Activated T-helper 1 cell treated with anti-CD3 and anti-CD28 coated beads, Interleukin-12 subunit alpha, Interleukin-12 subunit beta, Interleukin-2, Interleukin-4 antibody, amounts not matched to agents 30 ng/mL and 10 ng/mL and 1 ng/mL, durations not matched to agents 14 hours and 24 hours and 36 hours (primary cell): ENCODE results near the gene PPP1R15B. TPM values are rescaled to one million over a fixed set of nuclear protein-coding genes. Genes with fewer than 3 reads are reported as not detected.

Experiments used
- DNase-seq: peaks from one replicate; pipeline ENCODE4 v3.0.0; 2021; ENCODE audit warnings: low spot score
- H3K27ac Mint-ChIP-seq: one replicate; pipeline ENCODE4 v1.8.0; 2021; ENCODE audit warnings: mild to moderate bottlenecking, mixed read lengths
- H3K27me3 Mint-ChIP-seq: one replicate; pipeline ENCODE4 v1.8.0; 2022; ENCODE audit warnings: mild to moderate bottlenecking, moderate library complexity, mixed read lengths; ENCODE audit not compliant: insufficient read depth
- H3K36me3 Mint-ChIP-seq: one replicate; pipeline ENCODE4 v1.8.0; 2021; ENCODE audit warnings: low read depth, mixed read lengths
- H3K4me1 Mint-ChIP-seq: one replicate; pipeline ENCODE4 v1.8.0; 2021; ENCODE audit warnings: low read depth, mixed read lengths
- H3K4me3 Mint-ChIP-seq: one replicate; pipeline ENCODE4 v1.8.0; 2021; ENCODE audit warnings: mild to moderate bottlenecking, moderate library complexity, mixed read lengths
- H3K9me3 Mint-ChIP-seq: one replicate; pipeline ENCODE4 v1.8.0; 2021; ENCODE audit warnings: mixed read lengths
- intact Hi-C: fragments of 100-400 bp; cut with micrococcal nuclease; formaldehyde crosslinking; loops from one replicate; pipeline ENCODE4 v1.15.1; 2024
- total RNA-seq: library from RNA; stranded (reverse); gene quantifications from 2 replicates; pipeline ENCODE4 v1.2.3, GENCODE V29; 2022

PPP1R15B gene
- total RNA-seq, 1 donor from 2014 or later, result 76.2 TPM

DNA sequence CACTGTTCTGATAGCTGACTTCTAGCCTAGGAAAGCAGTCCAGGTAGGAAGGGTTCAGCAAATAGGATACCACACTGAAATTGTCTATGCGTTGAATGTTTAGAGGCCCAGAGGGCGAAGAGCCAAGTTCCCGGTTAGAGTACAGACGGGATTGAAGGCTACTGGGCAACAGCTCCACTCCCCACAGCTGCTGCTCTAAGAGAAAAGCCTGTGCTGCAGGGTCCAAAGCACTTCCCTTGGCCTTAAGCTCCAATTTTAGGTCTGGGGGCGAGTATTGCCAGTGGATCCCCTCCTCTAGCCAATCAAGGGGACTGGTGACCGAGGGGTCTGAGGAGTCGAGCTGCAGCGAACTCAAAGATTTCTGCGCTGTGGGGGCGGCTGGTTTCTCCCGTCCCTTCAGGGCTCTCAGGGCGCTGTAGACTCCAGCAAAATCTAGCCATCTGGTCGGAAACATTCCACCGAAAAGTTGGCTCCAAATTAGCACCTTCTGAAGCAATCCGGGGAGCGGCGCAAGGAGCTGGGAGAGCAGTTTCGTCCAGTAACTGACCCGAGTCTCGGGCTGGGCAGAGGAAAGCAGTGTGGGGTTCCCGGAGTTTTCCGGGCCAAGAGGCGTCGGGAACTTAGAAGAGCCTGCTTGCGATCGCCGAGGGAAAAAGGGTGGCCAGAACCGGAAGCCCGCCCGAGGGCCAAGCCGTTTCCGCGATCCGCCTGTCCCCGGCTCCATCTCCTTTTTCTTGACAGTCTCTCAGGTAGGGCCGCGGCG is 748 bp downstream of the PPP1R15B start:
- Mint-ChIP-seq H3K36me3 (peaks cover 41% of the 10 kb centered on the region), H3K27ac (peak overlapping the region; percentile 99), H3K9me3 (no peaks in the 10 kb centered on the region), H3K27me3 (no peaks in the 10 kb centered on the region), H3K4me3 (peak overlapping the region; percentile 99), H3K4me1 (peaks cover 18% of the 10 kb centered on the region)
- DNase-seq, result peak; percentile 48
- intact Hi-C loops, result loop anchor here (1.0 to 10.0 kb wide), 6 partner anchors 48 to 1086 kb away; partner anchors contain the start of genes MDM4 and SNRPE

GRCh38 chr1:204409836-204410687 is 1.6 kb downstream of the PPP1R15B start:
- H3K4me1 Mint-ChIP-seq, result peaks cover 23% of the 10 kb centered on the region
- no peaks in the 10 kb centered on the region for H3K27me3 Mint-ChIP-seq
- peak overlapping the region; percentile 99 for H3K4me3 Mint-ChIP-seq
- H3K27ac Mint-ChIP-seq, result peak overlapping the region; percentile 99
- intact Hi-C loops, result loop anchor here (2.0 to 10.0 kb wide), 4 partner anchors 31 to 1085 kb away; partner anchors contain the start of gene SNRPE
- H3K36me3 Mint-ChIP-seq, result peaks cover 44% of the 10 kb centered on the region
- DNase-seq, result no peak
- H3K9me3 Mint-ChIP-seq, result no peaks in the 10 kb centered on the region

DNA sequence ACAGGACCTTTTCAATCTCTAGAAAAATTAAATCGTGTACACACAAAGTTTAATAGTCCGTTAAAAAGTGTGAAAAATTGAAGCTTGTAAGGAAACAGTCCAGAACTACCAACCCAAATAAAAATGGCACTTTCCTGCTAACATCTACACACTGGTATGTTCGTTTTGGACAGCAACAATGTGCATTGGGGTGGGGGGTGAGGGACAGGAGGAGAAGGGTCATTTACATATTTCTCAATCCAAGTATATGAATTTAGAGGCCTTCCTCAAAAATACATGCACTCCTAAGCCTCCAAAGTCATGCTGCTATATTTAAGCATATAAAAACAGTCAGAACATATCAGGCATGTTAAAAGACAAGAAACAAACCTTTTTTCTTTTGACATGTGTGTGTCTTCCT is 2.5 kb downstream of the PPP1R15B start:
- H3K36me3 Mint-ChIP-seq, result peaks cover 48% of the 10 kb centered on the region
- intact Hi-C loops, result loop anchor here (2.0 kb wide), 1 partner anchor 30 kb away; no protein-coding TSS in a partner anchor
- H3K4me1 Mint-ChIP-seq, result peaks cover 31% of the 10 kb centered on the region
- peak overlapping the region; percentile 99 for H3K4me3 Mint-ChIP-seq
- no peaks in the 10 kb centered on the region for H3K9me3 Mint-ChIP-seq
- no peaks in the 10 kb centered on the region for H3K27me3 Mint-ChIP-seq
- peak overlapping the region; percentile 44 for H3K27ac Mint-ChIP-seq
- DNase-seq, result no peak

DNA sequence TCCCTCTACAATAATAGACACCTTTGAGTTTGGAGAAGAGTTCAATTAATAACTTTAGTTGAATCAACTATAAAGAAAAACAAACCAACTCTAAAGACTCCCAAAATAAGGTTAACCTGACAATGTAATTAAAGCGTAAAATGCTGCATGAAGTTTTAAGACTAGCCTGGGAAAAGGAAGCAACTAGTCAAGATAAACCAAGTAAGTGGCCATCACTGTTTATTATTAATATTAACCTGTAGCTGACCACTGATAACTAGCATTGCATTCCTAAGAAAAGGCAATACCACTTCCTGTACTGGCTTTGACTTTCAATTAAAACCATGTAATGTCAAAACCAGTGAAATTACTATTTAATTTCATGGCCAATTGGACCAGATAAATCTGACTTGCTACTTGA is 3.0 kb downstream of the PPP1R15B start:
- Mint-ChIP-seq H3K4me1 (peaks cover 36% of the 10 kb centered on the region), H3K4me3 (peak overlapping the region; percentile 99), H3K36me3 (peaks cover 53% of the 10 kb centered on the region), H3K9me3 (no peaks in the 10 kb centered on the region), H3K27me3 (no peaks in the 10 kb centered on the region), H3K27ac (peak overlapping the region; percentile 70)
- intact Hi-C loops, result loop anchor here (2.0 kb wide), 1 partner anchor 30 kb away; no protein-coding TSS in a partner anchor
- no peak for DNase-seq

- peaks cover 53% of the 10 kb centered on the region for H3K36me3 Mint-ChIP-seq
- H3K27me3 Mint-ChIP-seq, result no peaks in the 10 kb centered on the region
- H3K27ac Mint-ChIP-seq, result peak overlapping the region; percentile 70
- intact Hi-C loops, result loop anchor here (2.0 kb wide), 1 partner anchor 29 kb away; no protein-coding TSS in a partner anchor
- no peak for DNase-seq
- H3K9me3 Mint-ChIP-seq, result no peaks in the 10 kb centered on the region
- peak overlapping the region; percentile 99 for H3K4me3 Mint-ChIP-seq
- H3K4me1 Mint-ChIP-seq, result peaks cover 34% of the 10 kb centered on the region
Observed at GRCh38 chr1:204408074-204408507, 3.5 kb downstream of the PPP1R15B start.

GRCh38 chr1:204407295-204407971 is 4.2 kb downstream of the PPP1R15B start:
- no peaks in the 10 kb centered on the region for H3K9me3 Mint-ChIP-seq
- peak overlapping the region; percentile 99 for H3K4me3 Mint-ChIP-seq
- DNase-seq, result no peak
- H3K27me3 Mint-ChIP-seq, result no peaks in the 10 kb centered on the region
- H3K36me3 Mint-ChIP-seq, result peaks cover 56% of the 10 kb centered on the region
- intact Hi-C loops, result no loop called here
- H3K27ac Mint-ChIP-seq, result peak overlapping the region; percentile 63
- peaks cover 30% of the 10 kb centered on the region for H3K4me1 Mint-ChIP-seq

- Mint-ChIP-seq H3K4me1 (peaks cover 34% of the 10 kb centered on the region), H3K36me3 (peaks cover 59% of the 10 kb centered on the region), H3K27me3 (no peaks in the 10 kb centered on the region), H3K9me3 (no peaks in the 10 kb centered on the region), H3K4me3 (peak overlapping the region; percentile 99), H3K27ac (no peak overlapping the region)
- intact Hi-C loops, result no loop called here
- DNase-seq, result no peak
Observed at GRCh38 chr1:204406621-204407020, 5.0 kb downstream of the PPP1R15B start.

DNA sequence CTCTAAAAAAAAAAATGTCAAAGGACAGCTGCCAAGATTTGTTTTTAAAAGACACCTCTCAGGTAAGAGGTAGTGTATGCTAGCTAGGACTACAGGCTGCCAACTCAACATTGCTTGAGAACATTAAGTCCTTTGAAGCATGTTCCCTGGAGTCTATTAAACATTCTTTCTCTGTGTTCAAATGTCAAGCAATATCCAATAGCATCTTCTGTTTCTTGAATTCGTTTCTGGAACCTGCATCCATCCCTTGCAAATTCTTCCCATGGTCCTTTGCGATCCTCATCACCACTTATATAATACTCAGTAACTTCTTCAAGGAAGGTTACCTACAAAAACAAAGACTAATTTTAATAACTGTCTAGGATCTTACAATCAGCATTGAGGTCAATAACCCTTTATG is 5.6 kb downstream of the PPP1R15B start:
- Mint-ChIP-seq H3K4me3 (peak overlapping the region; percentile 99), H3K9me3 (no peaks in the 10 kb centered on the region), H3K27ac (peak overlapping the region; percentile 40), H3K36me3 (peaks cover 65% of the 10 kb centered on the region), H3K4me1 (peaks cover 34% of the 10 kb centered on the region), H3K27me3 (no peaks in the 10 kb centered on the region)
- no peak for DNase-seq
- intact Hi-C loops, result no loop called here

GRCh38 chr1:204404629-204405028 is 7.0 kb downstream of the PPP1R15B start:
- peaks cover 67% of the 10 kb centered on the region for H3K36me3 Mint-ChIP-seq
- H3K27me3 Mint-ChIP-seq, result no peaks in the 10 kb centered on the region
- intact Hi-C loops, result no loop called here
- H3K4me1 Mint-ChIP-seq, result peaks cover 34% of the 10 kb centered on the region
- peak overlapping the region; percentile 7 for H3K4me3 Mint-ChIP-seq
- H3K27ac Mint-ChIP-seq, result no peak overlapping the region
- no peak for DNase-seq
- H3K9me3 Mint-ChIP-seq, result no peaks in the 10 kb centered on the region

GRCh38 chr1:204402391-204402790 is 9.2 kb downstream of the PPP1R15B start:
- no peaks in the 10 kb centered on the region for H3K9me3 Mint-ChIP-seq
- H3K27me3 Mint-ChIP-seq, result no peaks in the 10 kb centered on the region
- no peak overlapping the region for H3K4me3 Mint-ChIP-seq
- H3K36me3 Mint-ChIP-seq, result peaks cover 57% of the 10 kb centered on the region
- H3K27ac Mint-ChIP-seq, result no peak overlapping the region
- no peak for DNase-seq
- peaks cover 39% of the 10 kb centered on the region for H3K4me1 Mint-ChIP-seq
- intact Hi-C loops, result no loop called here

- peaks cover 34% of the 10 kb centered on the region for H3K4me1 Mint-ChIP-seq
- intact Hi-C loops, result no loop called here
- DNase-seq, result no peak
- H3K9me3 Mint-ChIP-seq, result no peaks in the 10 kb centered on the region
- H3K27me3 Mint-ChIP-seq, result no peaks in the 10 kb centered on the region
- no peak overlapping the region for H3K4me3 Mint-ChIP-seq
- H3K36me3 Mint-ChIP-seq, result peaks cover 52% of the 10 kb centered on the region
- no peak overlapping the region for H3K27ac Mint-ChIP-seq
Observed at GRCh38 chr1:204401730-204402129, 9.9 kb downstream of the PPP1R15B start.

- H3K9me3 Mint-ChIP-seq, result no peaks in the 10 kb centered on the region
- H3K4me1 Mint-ChIP-seq, result peaks cover 28% of the 10 kb centered on the region
- H3K4me3 Mint-ChIP-seq, result no peak overlapping the region
- DNase-seq, result no peak
- H3K27me3 Mint-ChIP-seq, result no peaks in the 10 kb centered on the region
- H3K27ac Mint-ChIP-seq, result peak overlapping the region; percentile 6
- H3K36me3 Mint-ChIP-seq, result peaks cover 51% of the 10 kb centered on the region
- intact Hi-C loops, result no loop called here
Observed at GRCh38 chr1:204400882-204401510, 10.6 kb downstream of the PPP1R15B start.
